GM12878 (cell line): ENCODE results near the gene ITIH5. TPM values are rescaled to one million over a fixed set of nuclear protein-coding genes. Genes with fewer than 3 reads are reported as not detected.

Experiments used
- ATAC-seq: fragments of 200-7000 bp; cut with Tn5 transposase; 3 replicates; pipeline ENCODE4 v1.9.1; 2020; ENCODE audit warnings: mild to moderate bottlenecking, moderate library complexity
- BruUV-seq: library from RNA; stranded (reverse); fragments of 400-500 nt; replicated peaks from 2 replicates; lab custom pipeline; 2021; lab: Mats Ljungman, UMichigan
- CTCF ChIA-PET: fragments of 300-600 bp; sonication (Branson Sonifier 250); formaldehyde crosslinking; extraction: SDS; loops from one replicate; lab custom pipeline; 2021; ENCODE audit warnings: inconsistent platforms; lab: Yijun Ruan, JAX
- POLR2A ChIA-PET: fragments of 350-600 bp; formaldehyde crosslinking; extraction: SDS; loops from one replicate; lab custom pipeline; 2021; ENCODE audit warnings: inconsistent platforms; lab: Charles Lee
- RAD21 ChIA-PET: fragments of 300-600 bp; sonication (Branson Sonifier 250); formaldehyde crosslinking; loops from one replicate; lab custom pipeline; 2023; ENCODE audit warnings: antibody characterized with exemption; ENCODE audit not compliant: unreplicated experiment; lab: Charles Lee
- SMC1A ChIA-PET: fragments of 300-600 bp; sonication (Branson Sonifier 250); formaldehyde crosslinking; loops from one replicate; lab custom pipeline; 2023; ENCODE audit not compliant: unreplicated experiment, uncharacterized antibody; lab: Charles Lee
- DNase-seq: peaks from one replicate; pipeline ENCODE4 v3.0.0-alpha.2; 2011; ENCODE audit warnings: low read depth, low spot score
- FAIRE-seq: peaks from 3 replicates; lab custom pipeline; 2011; peaks lifted over from hg19 to GRCh38; lab: Jason Lieb, UNC
- H2AFZ ChIP-seq: 2 replicates; pipeline ENCODE4 v1.6.0; 2011; ENCODE audit warnings: low read depth, low read length, control low read depth; ENCODE audit not compliant: control insufficient read depth
- H3K27ac ChIP-seq: 2 replicates; pipeline ENCODE4 v1.5.1; 2011; ENCODE audit warnings: control low read depth; ENCODE audit not compliant: control insufficient read depth, insufficient read depth
- H3K27me3 ChIP-seq, 2 experiments: replicated peaks in 1 of 2; 2 replicates each; pipeline versions ENCODE4 v1.6.0 to v1.6.1; 2011; ENCODE audit warnings: low read length in 1 of 2; ENCODE audit not compliant: control insufficient read depth in 2 of 2, insufficient read depth in 2 of 2
- H3K36me3 ChIP-seq, 2 experiments: 2 replicates each; pipeline ENCODE4 v1.5.1; 2011; ENCODE audit warnings: low read length in 1 of 2; ENCODE audit not compliant: control insufficient read depth in 2 of 2, insufficient read depth in 2 of 2
- H3K4me1 ChIP-seq: 2 replicates; pipeline ENCODE4 v1.6.1; 2011; ENCODE audit warnings: mild to moderate bottlenecking, low read length, moderate library complexity, mixed read lengths; ENCODE audit not compliant: control insufficient read depth, insufficient read depth
- H3K4me2 ChIP-seq: 2 replicates; pipeline ENCODE4 v1.6.0; 2011; ENCODE audit warnings: control low read depth; ENCODE audit not compliant: control insufficient read depth, insufficient read depth
- H3K4me3 ChIP-seq: fragments of 200-600 bp; sonication (generic); 2 replicates; pipeline ENCODE4 v1.5.1; 2016
- H3K79me2 ChIP-seq: 2 replicates; pipeline ENCODE4 v1.6.0; 2011; ENCODE audit warnings: low read length; ENCODE audit not compliant: control insufficient read depth, insufficient read depth
- H3K9ac ChIP-seq: 2 replicates; pipeline ENCODE4 v1.8.0; 2011; ENCODE audit warnings: low read length, control low read depth, mixed read lengths; ENCODE audit not compliant: control insufficient read depth, insufficient read depth
- H3K9me3 ChIP-seq: replicated peaks from 3 replicates; pipeline ENCODE4 v1.5.1; 2011; ENCODE audit warnings: mild to moderate bottlenecking, low read length; ENCODE audit not compliant: control insufficient read depth, insufficient read depth
- H4K20me1 ChIP-seq: 2 replicates; pipeline ENCODE4 v1.6.0; 2011; ENCODE audit not compliant: control insufficient read depth, insufficient read depth
- JUND ChIP-seq: IDR thresholded peaks from 2 replicates; pipeline ENCODE4 v1.6.1; 2012; ENCODE audit warnings: low read depth, mild to moderate bottlenecking, low read length, improper control_type of control experiment, moderate library complexity
- MTA3 ChIP-seq: IDR thresholded peaks from 2 replicates; pipeline ENCODE4 v1.6.1; 2012; ENCODE audit warnings: low read length, inconsistent platforms, borderline replicate concordance
- RAD21 ChIP-seq: IDR thresholded peaks from 2 replicates; pipeline ENCODE4 v1.6.1; 2011; ENCODE audit warnings: mild to moderate bottlenecking, low read depth, low read length, moderate library complexity; ENCODE audit not compliant: insufficient read depth
- YBX1 ChIP-seq: fragments of 450-650 bp; IDR thresholded peaks from 2 replicates; pipeline ENCODE4 v1.6.1; 2016; ENCODE audit warnings: antibody characterized with exemption
- YY1 ChIP-seq: IDR thresholded peaks from 2 replicates; pipeline ENCODE4 v1.6.1; 2011; ENCODE audit warnings: low read depth, mild to moderate bottlenecking, low read length
- ZBED1 ChIP-seq: IDR thresholded peaks from 2 replicates; pipeline ENCODE4 v1.6.1; 2016; ENCODE audit warnings: borderline replicate concordance
- WGBS: methylation state at CpG from one replicate; pipeline ENCODE4 v1.1.6; 2016; ENCODE audit warnings: low lambda C conversion rate; ENCODE audit not compliant: insufficient replicate concordance, insufficient coverage; ENCODE audit errors: missing lambda C conversion rate; 5-methylcytosine and 5-hydroxymethylcytosine counted together
- in situ Hi-C: fragments of 300-500 bp; cut with MboI; formaldehyde crosslinking; loops from 9 replicates; pipeline ENCODE4 v1.14.3; 2018; ENCODE audit warnings: mixed read lengths
- intact Hi-C: fragments of 100-400 bp; cut with micrococcal nuclease; formaldehyde crosslinking; loops from one replicate; pipeline ENCODE4 v1.14.2; 2022; ENCODE audit not compliant: unreplicated experiment
- polyA plus RNA-seq, 11 experiments: library from polyadenylated mRNA; depleted of rRNA in 4 of 11; unstranded in 6 of 11; stranded (reverse) in 5 of 11; fragments of >200 nt; fragmentation: Nextera tagmentation in 4 of 11; fragmentation: Illumina TruSeq in 1 of 11; extraction: Ambion mirVana in 4 of 11; extraction: Trizol in 1 of 11; gene quantifications; 1 replicate in 1 of 11; 2 replicates in 10 of 11; pipeline versions ENCODE4 v1.2.1 to v1.2.3, GENCODE V29; 2011 to 2016; ENCODE audit warnings: inconsistent platforms in 2 of 11, missing spikeins in 2 of 11, low read depth in 1 of 11
- total RNA-seq, 4 experiments: library from RNA; depleted of rRNA in 3 of 4; stranded (reverse); fragments of >200 nt in 3 of 4; fragmentation: Illumina TruSeq in 1 of 4; extraction: Trizol in 1 of 4; gene quantifications; 2 replicates each; pipeline versions ENCODE4 v1.2.1 to v1.2.3, GENCODE V29; 2013 to 2021

ITIH5 gene
- total and polyA plus RNA-seq, 10 of the 15 experiments (the other 5 are each of a cell fraction or from before 2014, with no cell fraction given) = 0.14 to 0.43 (median 0.21) TPM; not detected in 7

- Histone ChIP-seq H3K36me3 (no peaks in the 10 kb centered on the region), H3K27me3 (no peaks in the 10 kb centered on the region), H4K20me1 (no peaks in the 10 kb centered on the region), H3K79me2 (no peaks in the 10 kb centered on the region), H3K4me2 (no peak overlapping the region), H3K9me3 (no peaks in the 10 kb centered on the region), H3K27ac (no peak overlapping the region), H3K4me1 (no peaks in the 10 kb centered on the region), H3K4me3 (no peak overlapping the region), H2AFZ (no peak overlapping the region), H3K9ac (no peak overlapping the region)
- intact Hi-C loops = no loop called here
- 19% methylated on average over 14 of the region's 14 CpGs for WGBS
- ATAC-seq (no peak), FAIRE-seq (no peak), DNase-seq (no peak)
- TF ChIP-seq MTA3 (no peak), RAD21 (no peak), ZBED1 (no peak), YY1 (no peak)
- no TSS peak for BruUV-seq
- CTCF ChIA-PET = interaction anchor here (1.0 kb wide), 2 partner anchors 9 to 38 kb away, joined by 3 read pairs; no protein-coding TSS in a partner anchor
- SMC1A ChIA-PET = no interaction called here
- POLR2A ChIA-PET = no interaction called here
- RAD21 ChIA-PET = no interaction called here
- in situ Hi-C loops = no loop called here
Measured at GRCh38 chr10:7563770-7564169, 103.0 kb downstream of the ITIH5 start.

DNA sequence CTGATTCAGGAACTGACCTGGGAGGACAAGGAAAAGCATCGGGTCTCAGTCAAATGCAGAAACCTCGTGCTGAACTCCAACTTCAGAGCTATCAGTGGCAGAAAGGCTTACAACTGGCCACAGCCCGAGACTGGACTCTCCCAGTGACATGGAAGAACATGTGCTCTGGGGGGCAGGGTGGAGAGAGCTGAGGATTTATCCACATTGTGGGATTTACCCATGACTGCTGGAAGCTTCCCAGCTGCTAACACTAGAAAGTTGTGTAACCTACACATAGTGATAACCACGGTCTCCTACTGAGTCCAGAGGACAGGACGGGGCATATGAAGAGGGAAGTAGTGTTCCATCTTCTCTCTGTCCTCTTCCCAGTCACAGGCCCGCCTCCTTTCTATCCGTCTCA lies 103.4 kb downstream of the ITIH5 start:
- ChIA-PET CTCF (interaction anchor here (1.0 kb wide), 2 partner anchors 9 to 38 kb away, joined by 3 read pairs; no protein-coding TSS in a partner anchor), SMC1A (interaction anchor here (1.6 kb wide), 1 partner anchor 9 kb away, joined by 6 read pairs; no protein-coding TSS in a partner anchor), POLR2A (no interaction called here), RAD21 (no interaction called here)
- no peak for TF ChIP-seq YBX1
- no peak for TF ChIP-seq JUND
- Histone ChIP-seq H3K9me3 (no peaks in the 10 kb centered on the region), H3K4me1 (no peaks in the 10 kb centered on the region), H2AFZ (no peak overlapping the region), H3K4me3 (no peak overlapping the region), H3K27me3 (no peaks in the 10 kb centered on the region), H4K20me1 (no peaks in the 10 kb centered on the region), H3K9ac (no peak overlapping the region), H3K36me3 (no peaks in the 10 kb centered on the region), H3K27ac (no peak overlapping the region), H3K4me2 (no peak overlapping the region), H3K79me2 (no peaks in the 10 kb centered on the region)
- in situ Hi-C loops (no loop called here), intact Hi-C loops (no loop called here)
- BruUV-seq = no TSS peak
- DNase-seq (no peak), FAIRE-seq (no peak), ATAC-seq (no peak)
- WGBS = 25% methylated on average over 7 of the region's 7 CpGs
